Neural crest cell (in vitro differentiated cells): ENCODE measurements around the gene WDR93. TPM values are rescaled to one million over a fixed set of nuclear protein-coding genes. Genes with fewer than 3 reads are reported as not detected.

ENCODE experiments used
- DNase-seq: peaks from one replicate; pipeline ENCODE4 v3.0.0; 2021; ENCODE audit warnings: low read depth, mixed read lengths, low spot score
- H3K27ac Mint-ChIP-seq: one replicate; pipeline ENCODE4 v1.8.0; 2021; ENCODE audit warnings: mild to moderate bottlenecking, mixed read lengths; ENCODE audit not compliant: unreplicated experiment
- H3K27me3 Mint-ChIP-seq: 2 replicates; pipeline ENCODE4 v1.8.0; 2021; ENCODE audit warnings: low read depth, mild to moderate bottlenecking, mixed read lengths
- H3K36me3 Mint-ChIP-seq: 2 replicates; pipeline ENCODE4 v1.8.0; 2021; ENCODE audit warnings: low read depth, mild to moderate bottlenecking, mixed read lengths
- H3K4me1 Mint-ChIP-seq: 2 replicates; pipeline ENCODE4 v1.8.0; 2021; ENCODE audit warnings: mixed read lengths
- H3K4me3 Mint-ChIP-seq: one replicate; pipeline ENCODE4 v1.8.0; 2021; ENCODE audit warnings: mild to moderate bottlenecking, mixed read lengths
- H3K9me3 Mint-ChIP-seq: 2 replicates; pipeline ENCODE4 v1.8.0; 2021; ENCODE audit warnings: mixed read lengths
- CTCF ChIP-seq: fragments of 200-600 bp; sonication (generic); conservative IDR thresholded peaks from 2 replicates; pipeline ENCODE4 v1.5.0; 2021; ENCODE audit warnings: antibody characterized with exemption, mild to moderate bottlenecking
- total RNA-seq: library from RNA; stranded (reverse); gene quantifications from 2 replicates; pipeline ENCODE4 v1.2.1, GENCODE V29; 2021

WDR93 gene
- total RNA-seq, 1 donor from 2014 or later, result not detected

- TF ChIP-seq CTCF, result no peak
- no peak for DNase-seq
- peaks cover 4% of the 10 kb centered on the region for H3K4me1 Mint-ChIP-seq
- peak overlapping the region; percentile 5 for H3K27ac Mint-ChIP-seq
- no peaks in the 10 kb centered on the region for H3K9me3 Mint-ChIP-seq
- H3K36me3 Mint-ChIP-seq, result no peaks in the 10 kb centered on the region
- H3K27me3 Mint-ChIP-seq, result peaks cover 16% of the 10 kb centered on the region
- H3K4me3 Mint-ChIP-seq, result peak overlapping the region; percentile 65
These were observed 25.9 kb upstream of the WDR93 start for GRCh38 chr15:89664441-89665350.

GRCh38 chr15:89665449-89666181 lies 25.0 kb upstream of the WDR93 start:
- no peaks in the 10 kb centered on the region for H3K9me3 Mint-ChIP-seq
- H3K4me1 Mint-ChIP-seq, result peaks cover 4% of the 10 kb centered on the region

GRCh38 chr15:89666184-89666857 lies 24.3 kb upstream of the WDR93 start:
- peaks cover 3% of the 10 kb centered on the region for H3K27me3 Mint-ChIP-seq
- no peak overlapping the region for H3K4me3 Mint-ChIP-seq
- no peaks in the 10 kb centered on the region for H3K9me3 Mint-ChIP-seq
- peaks cover 4% of the 10 kb centered on the region for H3K4me1 Mint-ChIP-seq
- TF ChIP-seq CTCF, result no peak
- no peak for DNase-seq
- H3K36me3 Mint-ChIP-seq, result no peaks in the 10 kb centered on the region
- H3K27ac Mint-ChIP-seq, result no peak overlapping the region

More at GRCh38 chr15:89665449-89666181, 25.0 kb upstream of the WDR93 start:
- H3K4me3 Mint-ChIP-seq, result no peak overlapping the region
- no peak overlapping the region for H3K27ac Mint-ChIP-seq
- TF ChIP-seq CTCF, result no peak
- DNase-seq, result peak; percentile 53
- H3K27me3 Mint-ChIP-seq, result peaks cover 8% of the 10 kb centered on the region
- no peaks in the 10 kb centered on the region for H3K36me3 Mint-ChIP-seq

- Mint-ChIP-seq H3K27me3 (no peaks in the 10 kb centered on the region), H3K27ac (no peak overlapping the region), H3K9me3 (no peaks in the 10 kb centered on the region), H3K4me3 (no peak overlapping the region), H3K4me1 (peaks cover 4% of the 10 kb centered on the region), H3K36me3 (no peaks in the 10 kb centered on the region)
- TF ChIP-seq CTCF, result no peak
- no peak for DNase-seq
These were observed 23.5 kb upstream of the WDR93 start for GRCh38 chr15:89666858-89667705.

- no peak overlapping the region for H3K4me3 Mint-ChIP-seq
- DNase-seq, result no peak
- peaks cover 4% of the 10 kb centered on the region for H3K4me1 Mint-ChIP-seq
These were observed 23.0 kb upstream of the WDR93 start for GRCh38 chr15:89667706-89667960.

More at GRCh38 chr15:89667706-89667960, 23.0 kb upstream of the WDR93 start:
- no peaks in the 10 kb centered on the region for H3K36me3 Mint-ChIP-seq
- no peaks in the 10 kb centered on the region for H3K27me3 Mint-ChIP-seq
- no peaks in the 10 kb centered on the region for H3K9me3 Mint-ChIP-seq
- no peak overlapping the region for H3K27ac Mint-ChIP-seq
- no peak for TF ChIP-seq CTCF
